Endothelial cell of umbilical vein (primary cell): ENCODE measurements around the gene LRRC32. TPM values are rescaled to one million over a fixed set of nuclear protein-coding genes. Genes with fewer than 3 reads are reported as not detected.

Source experiments
- BruUV-seq: library from RNA; stranded (reverse); fragments of 400-500 nt; replicated peaks from 2 replicates; lab custom pipeline; 2021; lab: Mats Ljungman, UMichigan
- CTCF ChIA-PET: fragments of 300-600, 350-600 bp; sonication (Branson Sonifier 250); formaldehyde crosslinking; loops from one replicate; lab custom pipeline; 2021; ENCODE audit warnings: antibody characterized with exemption, inconsistent platforms; lab: Charles Lee
- POLR2A ChIA-PET: fragments of 300-600, 350-600 bp; sonication (Branson Sonifier 250); formaldehyde crosslinking; loops from one replicate; lab custom pipeline; 2021; ENCODE audit warnings: antibody characterized with exemption, inconsistent platforms; lab: Charles Lee
- DNase-seq: peaks from one replicate; pipeline ENCODE4 v3.0.0-alpha.2; 2011; ENCODE audit warnings: low read depth, low spot score
- FAIRE-seq: peaks from 2 replicates; lab custom pipeline; 2011; peaks lifted over from hg19 to GRCh38; lab: Jason Lieb, UNC
- H2AFZ ChIP-seq: 2 replicates; pipeline ENCODE4 v1.6.0; 2012; ENCODE audit warnings: low read depth, low read length, control low read depth, inconsistent platforms
- H3K27ac ChIP-seq: 2 replicates; pipeline ENCODE4 v1.5.1; 2011; ENCODE audit warnings: low read depth, mild to moderate bottlenecking, control low read depth, low read length, moderate library complexity; ENCODE audit not compliant: insufficient read depth
- H3K27me3 ChIP-seq, 2 experiments: 2 replicates each; pipeline versions ENCODE4 v1.6.0 to v1.6.1; 2011; ENCODE audit warnings: low read length in 2 of 2, mixed read lengths in 1 of 2; ENCODE audit not compliant: control insufficient read depth in 2 of 2, insufficient read depth in 2 of 2
- H3K36me3 ChIP-seq, 2 experiments: 2 replicates in 1 of 2; 3 replicates in 1 of 2; pipeline ENCODE4 v1.5.1; 2011; ENCODE audit warnings: low read length in 2 of 2, mild to moderate bottlenecking in 1 of 2, moderate library complexity in 1 of 2; ENCODE audit not compliant: control insufficient read depth in 2 of 2, insufficient read depth in 2 of 2; ENCODE audit errors: extremely low read depth in 1 of 2
- H3K4me1 ChIP-seq: 3 replicates; pipeline ENCODE4 v1.5.1; 2011; ENCODE audit warnings: mild to moderate bottlenecking, low read length; ENCODE audit not compliant: control insufficient read depth, insufficient read depth; ENCODE audit errors: extremely low read depth
- H3K4me2 ChIP-seq: 2 replicates; pipeline ENCODE4 v1.6.1; 2011; ENCODE audit warnings: low read length, control low read depth, mixed read lengths; ENCODE audit not compliant: insufficient read depth
- H3K4me3 ChIP-seq, 3 experiments: fragments of 200-600 bp in 1 of 3; sonication (generic), shearing (Covaris generic) in 1 of 3; replicated peaks in 1 of 3; 2 replicates each; pipeline ENCODE4 v1.5.1; 2011 to 2016; ENCODE audit warnings: control low read depth in 3 of 3, low read length in 3 of 3, mild to moderate bottlenecking in 2 of 3, inconsistent platforms in 1 of 3, low read depth in 1 of 3, moderate library complexity in 1 of 3; ENCODE audit not compliant: insufficient read depth in 1 of 3
- H3K79me2 ChIP-seq: 2 replicates; pipeline ENCODE4 v1.6.0; 2012; ENCODE audit warnings: low read length, inconsistent platforms; ENCODE audit not compliant: control insufficient read depth, insufficient read depth
- H3K9ac ChIP-seq: replicated peaks from 2 replicates; pipeline ENCODE3; 2011; ENCODE audit warnings: low read length, control low read depth; ENCODE audit not compliant: insufficient read depth; ENCODE audit errors: extremely low read depth
- H3K9me1 ChIP-seq: replicated peaks from 3 replicates; pipeline ENCODE4 v1.6.0; 2011; ENCODE audit warnings: mild to moderate bottlenecking, low read length; ENCODE audit not compliant: control insufficient read depth, insufficient read depth; ENCODE audit errors: extremely low read depth
- H3K9me3 ChIP-seq: replicated peaks from 2 replicates; pipeline ENCODE4 v1.5.1; 2012; ENCODE audit warnings: low read length, inconsistent platforms; ENCODE audit not compliant: control insufficient read depth, insufficient read depth
- H4K20me1 ChIP-seq: replicated peaks from 2 replicates; pipeline ENCODE3; 2011; ENCODE audit warnings: mild to moderate bottlenecking, low read length; ENCODE audit not compliant: control insufficient read depth, insufficient read depth; ENCODE audit errors: extremely low read depth
- EZH2 ChIP-seq: IDR thresholded peaks from 2 replicates; pipeline ENCODE4 v1.6.1; 2012; ENCODE audit warnings: borderline replicate concordance, low read depth, mild to moderate bottlenecking, moderate library complexity, low read length, inconsistent platforms; ENCODE audit not compliant: severe bottlenecking
- FOS ChIP-seq: IDR thresholded peaks from 2 replicates; pipeline ENCODE4 v1.6.1; 2011; ENCODE audit warnings: mild to moderate bottlenecking, low read length, moderate library complexity, borderline replicate concordance; ENCODE audit not compliant: insufficient read depth
- GATA2 ChIP-seq: IDR thresholded peaks from 2 replicates; pipeline ENCODE4 v1.7.0; 2011; ENCODE audit warnings: low read depth, mild to moderate bottlenecking, moderate library complexity, mixed read lengths, low read length; ENCODE audit not compliant: insufficient read length, insufficient read depth
- JUN ChIP-seq: IDR thresholded peaks from 2 replicates; pipeline ENCODE4 v1.6.1; 2011; ENCODE audit warnings: borderline replicate concordance, low read depth; ENCODE audit not compliant: insufficient read length, insufficient read depth
- MYC ChIP-seq: IDR thresholded peaks from one replicate; pipeline ENCODE4 v1.6.1; 2011; ENCODE audit warnings: mild to moderate bottlenecking, low read depth, low read length
- POLR2A ChIP-seq: IDR thresholded peaks from 2 replicates; pipeline ENCODE4 v1.6.1; 2012; ENCODE audit warnings: low read depth, mild to moderate bottlenecking, control low read depth, low read length
- POLR2AphosphoS5 ChIP-seq: IDR thresholded peaks from 2 replicates; pipeline ENCODE4 v1.6.1; 2012; ENCODE audit warnings: low read depth, mild to moderate bottlenecking, control low read depth, low read length, moderate library complexity; ENCODE audit not compliant: insufficient read depth
- dilution Hi-C: fragments of 300-500 bp; cut with MboI; formaldehyde crosslinking; loops from one replicate; pipeline ENCODE4 v1.15.0; 2019; ENCODE audit warnings: low sequenced_read_pairs; ENCODE audit not compliant: extremely low pct_ligation_motif_present
- intact Hi-C: fragments of 100-400 bp; cut with micrococcal nuclease; formaldehyde crosslinking; loops from one replicate; pipeline ENCODE4 v1.10.0; 2022
- polyA plus RNA-seq, 4 experiments: library from polyadenylated mRNA; depleted of rRNA in 3 of 4; stranded (reverse) in 3 of 4; unstranded in 1 of 4; fragments of >200 nt; gene quantifications; 2 replicates each; pipeline versions ENCODE4 v1.2.1 to v1.2.3, GENCODE V29; 2011 to 2012; ENCODE audit warnings: missing spikeins in 1 of 4
- total RNA-seq: library from RNA; stranded (reverse); gene quantifications from 2 replicates; pipeline ENCODE4 v1.2.3, GENCODE V29; 2021
- TF ChIP-seq, protein P1 (sequence below): IDR thresholded peaks from 2 replicates; pipeline ENCODE4 v1.6.1; 2011; ENCODE audit not compliant: insufficient read depth, insufficient read length
- TF ChIP-seq, protein P2 (sequence below), 2 donors: IDR thresholded peaks; 1 replicate in 1 of 2; 2 replicates in 1 of 2; pipeline ENCODE4 v1.5.1; 2011; ENCODE audit warnings: low read length in 2 of 2, mild to moderate bottlenecking in 2 of 2, moderate library complexity in 2 of 2, control low read depth in 1 of 2, inconsistent platforms in 1 of 2, low read depth in 1 of 2; ENCODE audit not compliant: insufficient read depth in 1 of 2; ENCODE audit errors: extremely low read depth in 1 of 2

The LRRC32 gene
- total and polyA plus RNA-seq, 2 donors (not counting 3 experiments of a cell fraction or from before 2014, with no cell fraction given): 77.2 to 117 TPM

DNA sequence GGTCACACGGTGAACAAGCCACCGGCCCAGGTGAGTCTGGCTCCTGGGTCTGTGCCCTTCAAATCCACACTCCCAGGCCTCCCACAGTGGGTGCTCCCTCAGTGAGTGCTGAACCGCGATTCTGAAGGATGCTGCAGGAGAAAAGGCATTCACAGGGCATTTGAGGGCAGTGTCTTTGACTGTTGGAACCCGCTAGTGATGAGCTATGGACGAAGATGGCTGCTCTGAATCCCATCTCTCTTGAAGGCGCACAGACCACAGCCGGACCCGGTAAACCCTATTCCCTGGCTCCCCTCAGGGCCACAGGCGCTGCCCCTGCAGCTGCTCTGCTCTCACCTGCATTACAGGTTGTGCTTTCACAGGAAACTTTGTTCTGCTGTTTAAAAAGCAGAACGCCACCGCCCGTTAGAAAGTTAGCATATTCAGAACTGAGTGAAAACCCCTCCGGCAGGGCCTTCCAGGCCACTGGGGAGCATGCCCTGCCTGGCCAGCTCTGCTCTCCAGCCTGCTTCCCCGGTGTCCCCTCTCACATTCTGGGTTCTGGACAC, 3.2 kb downstream of the LRRC32 start:
- H3K9ac ChIP-seq: no peak overlapping the region
- no peaks in the 10 kb centered on the region for H3K9me3 ChIP-seq
- H3K4me3 ChIP-seq: peak overlapping the region in 1 of 3 experiments; percentile 20
- H3K9me1 ChIP-seq: no peaks in the 10 kb centered on the region
- no peak overlapping the region for H3K4me2 ChIP-seq
- dilution Hi-C loops (no loop called here), intact Hi-C loops (no loop called here)
- H4K20me1 ChIP-seq: no peaks in the 10 kb centered on the region
- TF ChIP-seq, protein P1, sequence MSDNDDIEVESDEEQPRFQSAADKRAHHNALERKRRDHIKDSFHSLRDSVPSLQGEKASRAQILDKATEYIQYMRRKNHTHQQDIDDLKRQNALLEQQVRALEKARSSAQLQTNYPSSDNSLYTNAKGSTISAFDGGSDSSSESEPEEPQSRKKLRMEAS: no peak
- no peak for TF ChIP-seq JUN
- TF ChIP-seq MYC: no peak
- TF ChIP-seq FOS: no peak
- no peak for TF ChIP-seq GATA2
- TF ChIP-seq POLR2AphosphoS5: no peak
- TF ChIP-seq POLR2A: no peak
- TF ChIP-seq, protein P2, sequence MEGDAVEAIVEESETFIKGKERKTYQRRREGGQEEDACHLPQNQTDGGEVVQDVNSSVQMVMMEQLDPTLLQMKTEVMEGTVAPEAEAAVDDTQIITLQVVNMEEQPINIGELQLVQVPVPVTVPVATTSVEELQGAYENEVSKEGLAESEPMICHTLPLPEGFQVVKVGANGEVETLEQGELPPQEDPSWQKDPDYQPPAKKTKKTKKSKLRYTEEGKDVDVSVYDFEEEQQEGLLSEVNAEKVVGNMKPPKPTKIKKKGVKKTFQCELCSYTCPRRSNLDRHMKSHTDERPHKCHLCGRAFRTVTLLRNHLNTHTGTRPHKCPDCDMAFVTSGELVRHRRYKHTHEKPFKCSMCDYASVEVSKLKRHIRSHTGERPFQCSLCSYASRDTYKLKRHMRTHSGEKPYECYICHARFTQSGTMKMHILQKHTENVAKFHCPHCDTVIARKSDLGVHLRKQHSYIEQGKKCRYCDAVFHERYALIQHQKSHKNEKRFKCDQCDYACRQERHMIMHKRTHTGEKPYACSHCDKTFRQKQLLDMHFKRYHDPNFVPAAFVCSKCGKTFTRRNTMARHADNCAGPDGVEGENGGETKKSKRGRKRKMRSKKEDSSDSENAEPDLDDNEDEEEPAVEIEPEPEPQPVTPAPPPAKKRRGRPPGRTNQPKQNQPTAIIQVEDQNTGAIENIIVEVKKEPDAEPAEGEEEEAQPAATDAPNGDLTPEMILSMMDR (IDR thresholded peaks at IDR 0.05; ENCODE audit: extremely low read depth in 1 of 2, insufficient read depth in 1 of 2, low read depth in 1 of 2, low read length in 2 of 2): no peak
- no peak for TF ChIP-seq EZH2
- H3K36me3 ChIP-seq: peaks cover 0 to 17% of the 10 kb centered on the region in 2 experiments
- no peak for DNase-seq
- ChIA-PET CTCF (interaction anchor here (1.1 to 14.2 kb wide), 2 partner anchors 35 to 90 kb away, joined by 3 to 134 read pairs; no protein-coding TSS in a partner anchor), POLR2A (no interaction called here)
- no peaks in the 10 kb centered on the region for H3K27me3 ChIP-seq
- BruUV-seq: no TSS peak
- H3K79me2 ChIP-seq: peaks cover 6% of the 10 kb centered on the region
- H2AFZ ChIP-seq: no peak overlapping the region
- FAIRE-seq: no peak
- H3K27ac ChIP-seq: peak overlapping the region; percentile 87
- H3K4me1 ChIP-seq: peaks cover 72% of the 10 kb centered on the region
